GM21786 (cell line): ENCODE data around the gene MEIOB.
"Not testable (repeated sequence)": the region's sequence is repeated elsewhere in the genome, so short reads cannot be mapped to it uniquely, and the experiment has no call there.

Experiments used
- ATAC-seq: cut with Tn5 transposase; IDR thresholded peaks from one replicate; pipeline ENCODE4 v1.9.1; 2021; ENCODE audit not compliant: unreplicated experiment

MEIOB gene

GRCh38 chr16:1908184-1908583 lies 36.2 kb upstream of the MEIOB start:
- no peak for ATAC-seq

GRCh38 chr16:1907226-1907860 lies 35.4 kb upstream of the MEIOB start:
- no peak for ATAC-seq

- no peak for ATAC-seq
Observed at GRCh38 chr16:1906846-1907165, 34.8 kb upstream of the MEIOB start.

- ATAC-seq, result no peak
Observed at GRCh38 chr16:1906055-1906845, 34.3 kb upstream of the MEIOB start.

GRCh38 chr16:1903845-1904840 lies 32.2 kb upstream of the MEIOB start:
- ATAC-seq, result no peak

GRCh38 chr16:1903220-1903574 lies 31.2 kb upstream of the MEIOB start:
- no peak for ATAC-seq

GRCh38 chr16:1902547-1903219 lies 30.7 kb upstream of the MEIOB start:
- no peak for ATAC-seq

- ATAC-seq, result no peak
Observed at GRCh38 chr16:1900452-1900774, 28.4 kb upstream of the MEIOB start.

- no peak for ATAC-seq
Observed at GRCh38 chr16:1899641-1900451, 27.9 kb upstream of the MEIOB start.

- ATAC-seq, result not testable (repeated sequence)
Observed at GRCh38 chr16:1897692-1898091, 25.7 kb upstream of the MEIOB start.

- no peak for ATAC-seq
Observed at GRCh38 chr16:1895949-1896675, 24.1 kb upstream of the MEIOB start.

GRCh38 chr16:1895068-1895467 lies 23.1 kb upstream of the MEIOB start:
- no peak for ATAC-seq

GRCh38 chr16:1890708-1891050 lies 18.7 kb upstream of the MEIOB start:
- no peak for ATAC-seq

- ATAC-seq, result no peak
Observed at GRCh38 chr16:1890024-1890707, 18.2 kb upstream of the MEIOB start.

- no peak for ATAC-seq
Observed at GRCh38 chr16:1887711-1888354, 15.9 kb upstream of the MEIOB start.

- no peak for ATAC-seq
Observed at GRCh38 chr16:1884889-1885288, 12.9 kb upstream of the MEIOB start.

GRCh38 chr16:1884155-1884760 lies 12.3 kb upstream of the MEIOB start:
- no peak for ATAC-seq

- ATAC-seq, result not testable (repeated sequence)
Observed at GRCh38 chr16:1881172-1881571, 9.2 kb upstream of the MEIOB start.
